GM19372 (cell line): Measurements from ENCODE around the gene DPH6.

Experiments
- ATAC-seq: cut with Tn5 transposase; IDR thresholded peaks from one replicate; pipeline ENCODE4 v1.9.1; 2021; ENCODE audit warnings: mild to moderate bottlenecking, low read depth, moderate library complexity; ENCODE audit not compliant: unreplicated experiment

The DPH6 gene

DNA sequence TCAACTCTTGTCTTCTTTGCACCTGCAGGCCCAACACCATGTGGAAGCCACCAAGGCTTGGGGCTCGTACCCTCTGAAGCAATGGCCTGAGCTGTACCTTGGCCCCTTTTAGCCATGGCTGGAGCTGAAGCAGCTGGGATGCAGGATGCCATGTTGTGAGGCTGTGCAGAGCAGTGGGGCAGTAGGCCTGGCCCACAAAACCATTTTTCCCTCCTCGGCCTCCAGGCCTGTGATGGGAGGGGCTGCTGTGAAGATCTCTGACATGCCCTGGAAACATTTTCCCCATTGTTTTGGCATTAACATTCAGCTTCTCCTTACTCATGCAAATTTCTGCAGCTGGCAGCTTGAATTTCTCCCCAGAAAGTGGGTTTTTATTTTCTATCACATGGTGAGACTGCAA, 58.5 kb downstream of the DPH6 start:
- ATAC-seq = no peak

DNA sequence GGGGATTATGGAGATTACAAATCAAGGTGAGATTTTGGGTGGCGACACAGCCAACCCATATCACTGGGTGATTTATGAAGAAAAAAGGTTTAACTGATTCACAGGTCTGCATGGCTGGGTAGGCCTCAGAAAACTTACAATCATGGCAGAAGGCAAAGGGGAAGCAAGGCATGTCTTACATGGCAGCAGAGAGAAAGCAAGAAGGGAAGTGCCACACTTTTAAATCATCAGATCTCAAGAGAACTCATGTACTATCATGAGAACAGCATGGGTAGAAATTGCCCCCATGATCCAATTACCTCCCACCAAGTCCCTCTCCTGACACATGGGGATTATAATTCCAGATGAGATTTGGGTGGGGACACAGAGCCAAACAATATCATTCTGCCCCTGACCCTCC, 59.7 kb downstream of the DPH6 start:
- ATAC-seq = no peak

DNA sequence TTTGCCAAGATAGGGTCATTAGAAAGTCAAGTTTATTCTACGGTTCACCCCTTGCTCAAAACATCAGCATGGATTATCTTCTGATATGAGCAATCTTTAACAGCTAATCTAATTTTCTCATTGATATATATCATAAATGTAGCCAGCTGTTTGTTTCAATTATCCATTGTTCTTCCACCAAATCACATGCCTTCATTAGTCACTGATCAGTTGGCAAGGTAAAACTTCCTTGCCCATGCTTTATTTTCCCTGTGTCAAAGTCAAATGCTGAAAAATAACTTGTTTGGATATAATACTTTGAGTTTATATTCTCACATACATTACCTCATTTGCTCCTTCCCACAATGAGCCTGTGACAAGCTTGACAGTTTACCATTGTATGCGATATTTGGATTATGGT, 60.6 kb downstream of the DPH6 start:
- ATAC-seq = no peak

DNA sequence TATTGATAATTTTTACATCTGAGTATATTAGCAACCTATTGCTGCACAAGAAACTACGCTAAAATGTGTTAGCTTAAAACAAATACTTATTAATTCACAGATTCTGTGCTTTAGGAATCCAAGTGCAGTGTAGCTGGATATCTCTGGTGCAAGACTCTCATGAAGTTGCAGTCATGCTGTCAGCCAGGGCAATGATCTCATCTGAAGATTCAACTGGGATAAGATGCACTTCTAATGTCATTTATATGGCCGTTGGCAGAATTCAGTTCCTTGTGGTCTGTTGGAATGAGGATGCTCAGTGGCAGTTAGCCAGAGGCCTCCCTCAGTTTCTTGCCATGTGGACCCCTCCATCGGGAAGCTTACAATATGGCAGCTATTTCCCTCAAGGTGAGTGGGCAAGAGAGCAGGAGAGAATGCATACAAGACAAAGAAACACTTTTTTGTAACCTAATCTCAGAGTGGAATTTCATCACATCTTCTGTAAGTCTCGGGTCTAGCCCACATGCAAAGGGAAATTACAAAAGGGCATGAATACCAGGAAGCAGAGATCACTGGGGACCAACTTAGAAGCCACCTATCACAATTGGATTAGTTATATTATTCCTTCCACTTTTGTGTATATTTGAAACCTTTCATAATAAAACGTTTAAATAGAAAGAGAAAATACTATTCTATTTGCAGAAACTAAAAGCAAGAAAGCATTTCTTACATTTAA, 61.6 kb downstream of the DPH6 start:
- ATAC-seq = no peak

DNA sequence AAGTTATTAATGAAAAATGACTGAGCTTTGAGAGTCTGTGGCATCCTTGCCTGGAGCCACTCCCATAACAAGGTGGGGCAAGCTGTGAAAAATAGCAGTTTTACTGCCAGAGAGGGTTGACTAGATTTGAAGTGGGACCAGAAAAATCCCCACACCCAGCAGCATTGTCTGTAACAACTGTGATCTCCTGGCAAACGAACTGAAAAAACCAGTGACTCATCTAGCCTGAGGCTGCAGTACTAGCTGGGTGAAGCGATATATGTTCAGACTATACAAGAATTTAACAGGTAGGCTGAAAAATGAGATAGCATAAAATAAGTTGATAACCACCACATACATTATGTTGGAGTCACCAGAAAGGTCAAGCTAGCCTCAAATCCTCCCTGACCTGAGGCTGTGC, 64.0 kb downstream of the DPH6 start:
- ATAC-seq = no peak

DNA sequence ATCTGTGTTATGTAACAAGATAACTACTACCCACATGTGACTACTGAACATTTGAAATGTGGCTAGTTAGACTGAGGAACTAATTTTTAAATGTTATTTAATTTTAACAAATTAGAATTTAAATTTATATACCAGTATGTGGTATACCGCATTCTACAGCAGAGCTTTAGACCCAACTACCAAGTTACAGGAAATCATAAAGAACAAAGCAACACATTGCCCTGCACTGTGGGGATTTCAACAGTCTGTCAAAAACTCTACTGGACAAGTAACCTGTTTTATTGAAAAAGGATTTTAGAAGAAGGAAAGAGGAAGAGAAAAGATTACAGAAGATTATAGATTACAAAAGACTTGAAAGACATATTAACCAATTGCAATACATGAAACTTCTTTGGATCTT, 64.9 kb downstream of the DPH6 start:
- no peak for ATAC-seq

DNA sequence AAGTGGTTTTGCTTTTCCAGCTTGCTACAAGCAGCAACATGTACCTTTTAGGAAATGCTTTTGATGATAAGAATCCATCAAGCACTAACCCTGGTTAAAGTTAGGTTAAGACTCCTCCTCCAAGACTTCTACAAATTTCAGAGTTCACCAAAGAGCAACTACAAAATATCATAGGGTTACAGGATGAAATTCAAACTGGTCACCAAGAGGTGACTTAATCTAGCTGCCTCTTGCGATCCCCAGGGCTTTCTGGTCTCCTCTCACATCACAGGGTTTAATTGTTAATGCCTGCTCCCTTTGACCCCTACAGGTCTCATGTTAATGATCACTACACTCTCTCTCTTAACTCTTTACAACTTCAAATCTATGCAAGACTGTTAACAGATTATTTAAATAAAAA, 66.5 kb downstream of the DPH6 start:
- no peak for ATAC-seq

DNA sequence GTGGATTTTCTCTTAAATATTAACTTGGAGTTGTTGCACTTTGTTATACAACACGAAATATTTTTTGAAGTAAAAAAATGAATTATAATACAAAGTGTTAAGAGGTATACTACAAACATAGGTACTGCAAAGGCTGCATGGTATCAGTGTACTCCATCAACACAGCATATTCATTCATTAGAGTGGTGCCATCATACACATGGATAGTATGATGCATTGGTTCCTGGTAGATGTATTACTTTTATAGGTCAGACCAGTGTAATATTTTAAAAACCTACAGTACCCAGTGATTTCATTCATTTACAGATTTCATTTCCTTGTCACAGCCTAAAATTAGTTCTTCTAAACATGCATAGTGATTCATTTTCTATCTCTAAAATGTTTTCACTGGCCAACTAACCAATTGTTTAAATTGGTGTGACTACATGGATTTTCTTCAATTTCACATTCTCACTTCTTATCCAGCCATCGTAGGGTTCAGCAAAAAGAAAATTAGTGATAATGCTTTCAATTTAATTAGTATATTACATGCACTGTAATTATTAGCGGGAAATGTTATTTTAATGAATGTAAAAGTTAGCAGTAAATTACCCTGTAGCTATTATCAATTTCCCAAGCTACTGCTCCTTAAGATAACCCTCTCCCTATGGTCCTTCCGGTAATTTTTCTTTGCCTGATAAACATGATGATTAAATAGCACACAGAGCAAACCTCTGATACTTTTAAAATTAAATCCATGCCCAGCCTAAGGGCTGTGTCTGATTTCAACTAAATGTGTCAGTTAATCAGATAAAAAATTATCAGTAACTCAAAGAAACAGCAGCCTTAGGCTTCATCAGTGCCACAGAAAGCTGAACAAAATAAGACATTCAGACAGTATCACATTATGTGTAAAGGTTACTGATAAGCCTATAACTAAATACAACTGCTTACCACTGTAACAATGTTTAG, 68.4 kb downstream of the DPH6 start:
- no peak for ATAC-seq

DNA sequence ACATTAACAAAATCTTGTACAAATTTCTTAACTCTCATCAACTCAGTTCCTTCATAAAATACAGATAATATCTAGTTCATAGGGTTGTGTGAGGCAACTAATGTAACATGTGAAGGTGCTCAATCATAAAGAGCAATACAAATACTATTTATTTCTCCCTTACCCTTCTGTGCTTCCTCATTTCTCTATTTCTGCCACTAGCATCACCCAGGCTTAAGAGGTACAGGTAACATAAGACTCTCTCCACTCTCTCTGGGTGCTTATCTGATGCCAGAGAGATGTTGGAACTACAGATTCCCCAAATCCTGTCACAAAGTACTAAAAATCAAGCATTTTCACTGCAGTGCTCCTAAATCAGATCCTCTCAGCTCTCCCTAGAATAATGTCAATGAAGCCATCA, 74.9 kb downstream of the DPH6 start:
- ATAC-seq = no peak

DNA sequence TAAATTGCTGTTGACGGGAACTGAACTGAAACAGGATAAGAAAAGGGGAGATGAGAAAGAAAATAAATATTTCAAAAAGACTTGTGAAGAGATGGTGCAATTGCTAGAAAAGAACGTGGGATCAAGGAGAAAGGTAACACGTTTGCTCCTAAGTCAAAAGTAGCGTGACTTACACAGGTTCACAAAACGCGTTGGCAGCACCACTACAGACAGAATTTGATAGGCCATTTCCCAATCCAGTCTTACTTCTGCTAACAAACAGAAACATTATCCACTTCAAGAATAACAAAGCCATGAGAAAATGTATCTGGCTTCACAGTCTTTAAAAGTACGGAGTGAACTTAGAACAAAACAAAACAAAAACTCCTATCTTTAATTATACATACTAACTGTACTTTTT, 75.5 kb downstream of the DPH6 start:
- ATAC-seq = no peak

DNA sequence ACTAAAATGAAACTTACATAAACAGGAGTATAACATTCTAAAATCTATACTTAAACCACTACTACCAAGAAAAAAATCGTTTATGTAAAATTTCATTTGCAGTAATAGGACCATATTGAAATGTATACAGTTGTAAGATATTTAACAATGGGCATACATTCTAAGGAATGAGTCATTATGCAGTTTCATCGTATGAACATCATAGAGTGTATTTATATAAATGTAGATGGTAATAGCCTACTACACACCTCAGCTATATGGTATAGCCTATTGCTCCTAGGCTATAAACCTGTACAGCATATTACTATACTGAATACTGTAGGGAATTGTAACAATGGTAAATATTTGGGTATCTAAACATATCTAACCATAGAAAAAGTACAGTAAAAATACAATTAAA, 79.5 kb downstream of the DPH6 start:
- no peak for ATAC-seq

DNA sequence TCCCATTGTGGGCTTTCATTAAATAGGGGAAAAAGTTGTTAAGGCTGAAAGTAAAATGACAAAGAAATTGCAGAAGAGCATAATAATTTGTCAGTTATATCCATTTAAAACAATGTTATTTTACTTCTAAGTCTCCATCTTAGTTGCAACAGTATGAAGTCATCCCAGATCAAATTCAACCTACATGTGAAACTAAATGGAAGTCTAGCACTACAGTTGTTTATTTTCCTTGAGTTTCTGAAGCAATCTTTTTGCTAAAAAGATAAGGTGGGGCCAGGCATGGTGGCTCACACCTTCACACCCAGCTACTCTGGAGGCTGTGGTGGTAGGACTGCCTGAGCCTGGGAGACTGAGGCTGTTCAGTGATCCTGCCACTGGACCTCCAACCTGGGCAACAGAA, 80.2 kb downstream of the DPH6 start:
- ATAC-seq = no peak

DNA sequence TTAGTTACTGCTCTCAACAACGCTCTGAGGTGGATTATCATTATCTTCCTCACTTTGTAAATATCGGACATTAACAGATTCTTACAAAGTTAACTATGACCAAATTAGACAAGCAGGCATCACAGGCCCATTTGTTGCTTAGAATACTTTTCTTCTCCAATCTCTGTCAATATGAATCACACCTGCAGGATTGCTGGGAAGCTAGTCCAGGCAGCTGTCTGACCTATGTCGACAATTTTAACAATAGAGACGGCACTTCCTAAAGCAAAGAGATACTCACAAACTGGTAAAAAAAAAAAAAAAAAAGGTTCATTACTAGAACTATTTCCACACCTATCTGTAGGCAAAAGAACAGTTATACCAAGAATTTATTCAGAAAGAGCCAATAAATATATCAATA, 85.3 kb downstream of the DPH6 start:
- ATAC-seq = no peak

DNA sequence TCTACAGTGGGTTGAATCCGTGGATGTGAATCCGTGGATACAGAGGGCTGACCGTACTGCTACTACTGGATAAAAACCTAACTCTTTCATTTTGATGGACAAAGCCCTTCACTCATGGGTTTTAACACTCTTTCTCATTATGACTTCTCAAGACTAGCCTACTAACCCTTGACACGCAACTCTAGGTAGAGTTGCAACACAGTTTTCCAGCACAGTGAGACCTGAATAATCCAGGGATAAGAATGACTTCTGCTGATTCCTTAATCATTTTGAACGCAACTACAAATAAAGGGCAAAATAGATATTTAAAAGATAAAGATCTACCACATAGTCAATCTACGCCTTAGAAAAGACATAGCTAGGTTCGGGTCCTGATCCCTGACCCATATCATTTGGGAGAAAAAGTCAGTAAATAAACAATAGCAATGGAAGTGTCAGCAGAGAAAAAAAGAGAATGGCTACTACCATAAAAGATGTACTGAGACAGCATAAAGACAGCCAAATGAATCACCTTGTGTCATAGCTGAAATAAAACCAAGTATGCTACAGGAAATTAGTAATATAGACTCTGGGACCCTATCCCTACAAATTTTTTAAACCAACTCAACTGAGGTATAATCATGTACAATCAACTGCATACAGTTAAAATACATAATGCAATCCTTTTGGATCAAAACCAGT, 87.6 kb downstream of the DPH6 start:
- no peak for ATAC-seq

DNA sequence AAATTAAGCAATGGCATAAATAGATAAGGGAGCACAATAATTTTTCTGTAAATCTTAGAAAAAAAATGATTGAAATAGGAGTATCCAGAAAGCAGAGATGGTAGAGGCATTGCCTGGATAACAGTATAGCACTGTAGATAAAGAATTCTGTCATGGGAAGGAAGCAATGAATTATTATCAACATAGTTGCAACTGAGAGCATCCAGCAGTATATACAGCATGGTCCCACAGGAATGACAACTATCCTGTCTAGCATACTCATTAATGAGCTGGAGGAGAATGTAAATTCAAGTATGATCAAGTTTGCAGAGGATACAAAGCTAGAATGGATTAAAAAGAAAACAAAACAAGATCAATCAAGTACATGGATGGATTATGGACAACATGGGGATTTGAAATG, 90.8 kb downstream of the DPH6 start:
- no peak for ATAC-seq

DNA sequence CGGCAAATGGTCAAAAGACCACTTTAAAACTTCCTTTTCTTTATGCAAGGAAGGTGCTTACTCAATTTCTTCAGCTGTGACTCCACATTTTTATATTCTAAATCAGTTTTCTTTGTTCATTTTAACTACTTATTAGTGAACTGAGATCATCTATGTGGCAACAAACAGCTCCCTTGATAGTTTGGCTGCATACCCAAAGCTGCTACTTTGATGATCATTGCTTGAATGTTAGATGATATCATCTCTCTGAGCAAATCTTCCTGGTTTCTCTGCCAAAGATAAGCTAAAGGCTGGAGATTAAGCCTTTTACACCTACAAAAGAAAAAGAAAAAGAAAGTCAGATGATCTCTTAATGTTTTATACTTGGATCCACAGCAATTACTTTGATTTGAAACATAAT, 95.5 kb downstream of the DPH6 start:
- no peak for ATAC-seq

DNA sequence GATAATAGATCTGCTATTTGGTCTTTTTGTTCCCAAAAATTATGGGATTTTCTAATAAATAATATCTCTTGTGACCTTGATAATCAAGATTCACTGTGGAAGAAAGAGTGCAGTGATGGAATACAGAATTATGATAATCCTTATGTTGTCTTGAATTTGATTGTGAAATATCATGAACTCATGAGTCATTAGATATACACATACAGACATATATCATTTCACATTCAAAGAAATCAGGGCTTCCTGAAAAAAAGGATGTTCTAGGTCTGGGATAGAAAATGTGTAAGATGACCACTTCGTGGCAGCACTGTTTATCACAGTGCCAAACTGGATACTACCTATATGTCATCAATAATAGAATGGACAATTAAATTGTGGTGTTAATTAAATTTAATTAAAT, 97.7 kb downstream of the DPH6 start:
- ATAC-seq = no peak

DNA sequence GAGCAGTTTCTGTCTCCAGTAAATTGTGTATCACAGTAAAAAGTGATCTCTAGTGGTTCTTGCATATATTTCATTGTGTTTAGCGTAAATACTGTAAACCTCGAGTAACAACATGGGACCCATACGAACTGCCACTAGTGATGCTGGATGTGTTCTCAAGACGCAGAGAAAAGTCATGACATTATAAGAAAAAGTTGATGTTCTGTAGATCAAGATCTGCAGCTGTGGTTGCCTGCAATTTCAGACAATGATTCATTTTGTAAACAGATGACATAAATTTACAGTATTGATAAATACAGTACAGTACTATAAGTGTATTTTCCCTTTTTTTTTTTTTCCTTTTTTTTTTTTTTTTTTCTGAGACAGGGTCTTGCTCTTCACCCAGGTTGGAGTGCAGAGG, 100.1 kb downstream of the DPH6 start:
- ATAC-seq = no peak

DNA sequence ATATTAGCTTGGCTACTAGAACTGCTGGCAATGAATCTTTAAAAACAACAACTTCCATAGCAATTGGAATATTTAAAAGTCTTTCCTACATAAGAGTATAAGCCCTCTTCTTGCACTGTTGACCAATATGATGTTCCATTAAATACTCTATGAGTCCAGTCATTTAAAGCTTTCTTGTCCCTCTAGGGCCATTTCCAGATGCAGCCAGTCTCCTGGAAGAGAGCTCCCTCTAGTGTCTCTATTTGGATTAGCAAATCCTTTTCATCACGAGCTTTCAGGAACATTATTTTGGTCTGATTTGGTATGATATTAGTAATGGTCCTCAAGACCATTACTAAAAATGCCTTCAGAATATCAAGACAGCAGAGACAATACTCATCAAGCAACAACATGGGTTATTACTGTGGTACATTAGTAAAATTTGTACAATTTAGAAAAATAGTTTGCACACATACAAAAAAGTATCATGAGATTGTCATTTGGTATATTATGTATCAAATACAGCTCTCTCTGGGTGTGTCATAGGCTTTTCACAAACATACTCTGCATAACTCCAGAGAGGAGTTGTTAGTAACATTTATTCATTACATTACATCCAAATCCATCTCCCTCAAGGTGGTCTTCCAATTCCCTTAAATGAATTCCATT, 101.3 kb downstream of the DPH6 start:
- no peak for ATAC-seq

DNA sequence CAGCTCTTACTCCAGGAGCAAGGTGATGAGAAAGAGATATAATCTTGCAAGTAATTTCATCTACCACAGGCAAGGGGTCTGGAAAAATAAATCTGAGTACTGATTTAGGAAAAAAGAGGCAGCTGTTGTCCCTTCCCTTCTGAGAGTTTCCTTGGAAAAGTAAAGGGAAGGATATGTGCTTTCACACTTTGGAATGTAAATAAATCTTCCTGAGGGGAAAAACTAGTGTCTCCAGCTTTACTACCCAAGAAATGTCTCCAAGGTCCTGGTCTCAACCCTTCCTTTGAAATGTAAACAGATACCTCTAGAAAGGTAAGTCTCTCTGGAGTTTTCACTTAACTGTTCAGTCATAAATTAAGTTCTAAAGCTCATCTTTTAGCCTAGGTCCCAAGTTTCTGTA, 102.6 kb downstream of the DPH6 start:
- ATAC-seq = no peak

DNA sequence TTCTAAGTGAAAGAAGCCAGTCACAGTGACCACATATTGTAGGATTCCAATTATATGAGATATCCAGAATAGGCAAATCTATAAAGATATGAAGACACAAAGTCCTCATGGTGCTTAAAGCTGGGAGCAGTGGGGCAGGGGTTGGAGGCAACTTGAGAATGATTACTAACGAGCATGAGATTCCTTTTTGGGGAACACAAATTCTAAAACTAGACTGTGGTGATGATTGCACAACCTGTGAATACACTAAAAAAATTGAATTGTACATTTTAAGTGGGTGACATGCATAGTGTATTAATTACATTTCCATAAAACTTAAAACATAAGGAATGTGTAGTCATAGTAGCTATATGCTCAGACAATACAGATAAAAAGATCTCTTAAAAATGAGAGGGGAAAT, 103.2 kb downstream of the DPH6 start:
- no peak for ATAC-seq
